Kidney glomerular epithelial cell (primary cell): ENCODE measurements around the gene KLF2.

Experiments
- DNase-seq: peaks from one replicate; lab custom pipeline; 2025; lab: John Stamatoyannopoulos, UW

KLF2 gene

DNA sequence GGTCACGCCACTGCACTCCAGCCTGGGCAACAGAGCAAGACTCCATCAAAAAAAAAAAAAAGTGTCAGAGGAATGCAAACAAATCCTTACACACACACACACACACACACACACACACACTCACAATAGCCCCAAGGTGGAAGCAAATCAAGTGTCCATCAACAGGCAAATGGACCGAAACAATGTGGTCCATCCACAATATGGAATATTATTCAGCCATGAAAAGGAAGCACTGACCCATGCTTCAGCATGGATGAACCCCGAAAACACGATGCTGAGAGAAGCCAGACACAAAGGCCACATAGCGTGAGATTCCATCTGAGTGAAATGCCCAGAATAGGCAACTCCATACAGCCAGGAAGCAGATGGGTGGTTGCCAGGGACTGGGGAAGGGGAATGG, 16.5 kb upstream of the KLF2 start:
- no peak for DNase-seq

DNA sequence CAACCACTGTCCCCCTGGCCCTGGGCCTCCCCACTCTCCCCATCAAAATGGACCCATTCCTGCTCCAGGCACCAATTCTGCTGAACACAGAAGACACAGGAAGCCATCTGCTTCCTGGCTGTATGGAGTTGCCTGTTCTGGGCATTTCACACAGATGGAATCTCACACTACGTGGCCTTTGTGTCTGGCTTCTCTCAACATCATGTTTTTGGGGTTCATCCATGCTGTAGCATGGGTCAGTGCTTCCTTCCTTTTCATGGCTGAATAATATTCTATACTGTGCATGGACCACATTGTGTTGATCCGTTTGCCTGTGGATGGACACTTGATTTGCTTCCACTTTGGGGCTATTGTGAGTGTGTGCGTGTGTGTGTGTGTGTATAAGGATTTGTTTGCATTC, 15.0 kb upstream of the KLF2 start:
- DNase-seq, result no peak

DNA sequence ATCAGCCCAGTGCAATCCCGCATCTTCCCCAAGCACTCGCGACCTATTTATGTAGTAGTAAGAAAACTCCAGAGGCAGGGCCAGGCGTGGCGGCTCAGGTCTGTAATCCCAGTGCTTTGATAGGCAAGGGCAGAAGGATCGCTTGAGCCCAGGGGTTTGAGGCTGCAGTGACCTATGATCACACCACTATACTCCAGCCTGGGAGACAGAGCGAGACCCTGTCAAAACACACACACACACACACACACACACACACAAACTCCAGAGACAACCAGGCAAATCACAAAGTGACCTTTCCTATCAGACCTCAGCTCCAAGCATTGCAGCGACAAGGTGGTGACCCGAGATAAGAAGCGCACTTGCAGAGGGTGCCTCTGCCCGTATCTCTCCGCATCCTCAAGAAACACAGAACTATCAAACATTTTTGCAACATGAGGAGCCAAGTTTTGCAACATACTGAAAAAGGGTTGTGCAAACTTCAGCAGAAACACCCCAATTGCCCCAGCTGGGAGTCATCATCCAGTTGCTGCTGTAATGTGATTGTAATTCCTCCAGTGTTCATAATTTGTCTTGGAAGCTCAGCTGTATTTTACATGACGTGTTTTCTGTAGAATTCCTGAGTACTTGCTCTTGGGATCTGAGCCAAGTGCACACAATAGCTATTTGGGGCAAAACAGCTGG, 8.7 kb upstream of the KLF2 start:
- DNase-seq, result peak; percentile 18

DNA sequence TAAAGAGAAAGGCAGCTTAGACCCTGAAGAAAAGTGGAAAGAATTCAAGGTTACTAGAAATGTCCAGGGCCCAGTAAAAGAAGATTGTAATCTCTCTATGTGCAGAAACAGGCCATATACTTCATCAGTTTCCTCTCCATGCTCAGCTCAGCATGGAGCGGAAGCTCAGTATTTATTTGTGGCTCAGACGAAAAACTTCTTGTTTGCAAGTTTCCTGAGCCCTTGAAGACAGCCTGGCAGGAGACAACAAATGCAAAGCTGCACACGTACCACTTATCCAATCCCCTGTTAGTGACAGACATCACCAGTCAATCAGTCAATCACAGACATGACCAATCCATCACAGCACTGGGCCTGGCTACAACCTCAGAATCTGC, 8.1 kb upstream of the KLF2 start:
- DNase-seq, result no peak

DNA sequence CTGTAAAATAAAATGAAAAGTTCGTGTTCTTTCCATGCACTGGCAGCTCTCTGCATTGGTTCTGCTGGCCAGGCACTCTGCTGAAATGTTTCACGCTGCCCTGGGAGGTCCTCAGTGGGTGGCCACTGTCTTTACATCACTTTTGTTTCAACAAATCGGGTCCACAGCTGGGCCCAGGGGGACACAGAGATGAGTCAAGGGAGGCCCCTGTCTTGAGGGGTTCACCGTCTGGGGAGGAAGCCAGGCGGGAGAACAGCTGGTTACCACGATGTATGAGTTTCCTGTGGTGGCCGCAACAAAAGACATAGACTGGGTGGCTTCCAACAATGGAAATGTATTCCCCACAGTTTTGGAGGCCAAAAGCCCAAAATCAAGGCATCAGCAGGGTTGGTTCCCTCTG, 5.1 kb upstream of the KLF2 start:
- no peak for DNase-seq

DNA sequence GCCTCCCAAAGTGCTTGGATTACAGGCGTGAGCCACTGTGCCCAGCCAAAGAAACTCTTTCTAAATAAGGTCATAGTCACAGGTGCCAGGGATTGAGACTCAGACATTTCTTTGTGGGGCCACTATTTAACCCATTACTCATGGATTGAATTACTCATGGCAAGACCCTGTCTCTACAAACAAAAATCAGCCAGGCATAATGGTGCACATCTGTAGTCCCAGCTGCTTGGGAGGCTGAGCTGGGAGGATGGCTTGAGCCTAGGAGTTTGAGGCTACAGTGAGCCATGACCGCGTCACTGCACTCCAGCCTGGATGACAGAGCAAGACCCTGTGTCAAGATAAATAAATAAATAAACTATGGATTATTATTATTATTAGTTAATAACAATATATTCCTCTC, 3.6 kb upstream of the KLF2 start:
- no peak for DNase-seq

DNA sequence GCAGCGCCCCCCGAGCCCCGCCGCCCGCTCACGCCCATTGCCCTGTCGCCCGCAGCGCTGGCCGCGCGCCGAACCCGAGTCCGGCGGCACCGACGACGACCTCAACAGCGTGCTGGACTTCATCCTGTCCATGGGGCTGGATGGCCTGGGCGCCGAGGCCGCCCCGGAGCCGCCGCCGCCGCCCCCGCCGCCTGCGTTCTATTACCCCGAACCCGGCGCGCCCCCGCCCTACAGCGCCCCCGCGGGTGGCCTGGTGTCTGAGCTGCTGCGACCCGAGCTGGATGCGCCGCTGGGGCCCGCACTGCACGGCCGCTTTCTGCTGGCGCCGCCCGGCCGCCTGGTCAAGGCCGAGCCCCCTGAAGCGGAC, 518 bp downstream of the KLF2 start:
- DNase-seq, result no peak

DNA sequence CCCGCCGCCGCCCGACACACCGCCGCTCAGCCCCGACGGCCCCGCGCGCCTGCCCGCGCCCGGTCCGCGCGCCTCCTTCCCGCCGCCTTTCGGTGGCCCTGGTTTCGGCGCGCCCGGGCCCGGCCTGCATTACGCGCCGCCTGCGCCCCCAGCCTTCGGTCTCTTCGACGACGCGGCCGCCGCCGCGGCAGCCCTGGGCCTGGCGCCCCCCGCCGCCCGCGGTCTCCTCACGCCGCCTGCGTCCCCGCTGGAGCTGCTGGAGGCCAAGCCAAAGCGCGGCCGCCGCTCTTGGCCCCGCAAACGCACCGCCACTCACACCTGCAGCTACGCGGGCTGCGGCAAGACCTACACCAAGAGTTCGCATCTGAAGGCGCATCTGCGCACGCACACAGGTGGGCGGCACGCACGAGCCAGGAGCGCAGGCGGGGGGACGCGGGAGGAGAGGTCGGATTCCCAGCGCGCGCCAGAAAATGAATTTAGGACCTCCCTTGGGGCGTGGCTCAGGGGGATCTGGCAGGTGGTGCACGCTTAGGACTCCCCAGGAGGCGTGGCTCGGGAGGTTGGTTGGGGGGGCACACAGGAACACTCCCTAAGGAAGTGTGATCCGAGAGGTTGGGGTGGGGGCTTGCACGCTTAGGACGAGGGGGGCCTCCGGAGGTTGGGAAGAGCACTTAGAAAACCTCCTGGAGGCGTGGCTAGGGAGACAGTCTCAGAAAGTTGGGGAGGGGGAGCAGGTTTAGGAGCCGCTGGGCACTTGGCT, 1.2 kb downstream of the KLF2 start:
- no peak for DNase-seq

DNA sequence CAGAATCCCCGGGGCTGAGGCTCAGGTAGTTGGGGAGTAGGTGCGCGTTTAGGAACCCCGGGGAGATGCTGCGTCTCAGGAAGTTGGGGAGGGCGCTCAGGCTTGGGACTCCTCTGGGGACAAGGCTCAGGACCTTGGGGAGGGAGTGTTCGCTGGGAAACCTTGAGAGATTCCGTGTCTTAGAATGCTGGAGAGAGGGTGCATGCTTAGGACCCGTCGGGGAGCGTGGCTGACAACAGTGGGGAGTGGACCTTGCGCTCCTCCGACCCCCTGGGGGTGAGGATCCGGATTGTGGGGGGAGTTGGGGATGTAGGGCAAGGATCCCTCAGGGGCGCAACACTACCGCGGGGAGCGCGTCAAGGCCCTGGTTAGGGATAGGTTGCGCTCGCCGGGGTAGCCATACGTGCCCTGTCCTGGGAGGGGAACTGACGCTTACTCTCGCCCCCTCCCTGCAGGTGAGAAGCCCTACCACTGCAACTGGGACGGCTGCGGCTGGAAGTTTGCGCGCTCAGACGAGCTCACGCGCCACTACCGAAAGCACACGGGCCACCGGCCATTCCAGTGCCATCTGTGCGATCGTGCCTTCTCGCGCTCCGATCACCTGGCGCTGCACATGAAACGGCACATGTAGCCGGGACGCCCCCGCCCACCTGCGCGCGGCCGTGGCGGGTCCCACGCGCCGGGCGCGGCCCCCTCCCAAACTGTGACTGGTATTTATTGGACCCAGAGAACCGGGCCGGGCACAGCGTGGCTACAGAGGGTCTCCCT, 2.0 kb downstream of the KLF2 start:
- DNase-seq, result no peak

DNA sequence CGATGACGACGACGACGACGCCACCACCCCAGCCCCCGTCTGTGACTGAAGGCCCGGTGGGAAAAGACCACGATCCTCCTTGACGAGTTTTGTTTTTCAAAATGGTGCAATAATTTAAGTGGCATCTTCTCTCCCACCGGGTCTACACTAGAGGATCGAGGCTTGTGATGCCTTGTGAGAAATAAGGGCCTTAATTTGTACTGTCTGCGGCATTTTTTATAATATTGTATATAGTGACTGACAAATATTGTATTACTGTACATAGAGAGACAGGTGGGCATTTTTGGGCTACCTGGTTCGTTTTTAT, 2.5 kb downstream of the KLF2 start:
- no peak for DNase-seq

DNA sequence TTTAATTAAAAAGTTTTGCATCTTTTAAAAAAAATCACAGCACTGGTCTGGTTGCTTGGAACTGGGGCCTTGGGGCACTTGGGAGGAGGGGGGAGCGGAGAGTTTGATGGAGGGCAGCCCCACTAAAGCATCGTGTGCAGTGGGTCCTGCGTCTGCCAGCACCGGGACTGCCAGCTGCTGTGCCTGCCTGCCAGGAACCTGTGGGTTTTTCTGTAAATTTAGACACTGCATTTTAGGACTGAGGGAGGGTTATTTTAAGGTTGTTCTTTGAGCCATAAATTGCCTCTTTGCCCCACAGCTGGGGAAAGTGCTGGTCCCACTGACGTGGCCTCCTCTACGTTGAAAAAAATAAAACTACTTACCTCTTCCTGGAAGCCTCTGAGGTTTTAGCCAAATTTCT, 2.9 kb downstream of the KLF2 start:
- DNase-seq, result no peak

DNA sequence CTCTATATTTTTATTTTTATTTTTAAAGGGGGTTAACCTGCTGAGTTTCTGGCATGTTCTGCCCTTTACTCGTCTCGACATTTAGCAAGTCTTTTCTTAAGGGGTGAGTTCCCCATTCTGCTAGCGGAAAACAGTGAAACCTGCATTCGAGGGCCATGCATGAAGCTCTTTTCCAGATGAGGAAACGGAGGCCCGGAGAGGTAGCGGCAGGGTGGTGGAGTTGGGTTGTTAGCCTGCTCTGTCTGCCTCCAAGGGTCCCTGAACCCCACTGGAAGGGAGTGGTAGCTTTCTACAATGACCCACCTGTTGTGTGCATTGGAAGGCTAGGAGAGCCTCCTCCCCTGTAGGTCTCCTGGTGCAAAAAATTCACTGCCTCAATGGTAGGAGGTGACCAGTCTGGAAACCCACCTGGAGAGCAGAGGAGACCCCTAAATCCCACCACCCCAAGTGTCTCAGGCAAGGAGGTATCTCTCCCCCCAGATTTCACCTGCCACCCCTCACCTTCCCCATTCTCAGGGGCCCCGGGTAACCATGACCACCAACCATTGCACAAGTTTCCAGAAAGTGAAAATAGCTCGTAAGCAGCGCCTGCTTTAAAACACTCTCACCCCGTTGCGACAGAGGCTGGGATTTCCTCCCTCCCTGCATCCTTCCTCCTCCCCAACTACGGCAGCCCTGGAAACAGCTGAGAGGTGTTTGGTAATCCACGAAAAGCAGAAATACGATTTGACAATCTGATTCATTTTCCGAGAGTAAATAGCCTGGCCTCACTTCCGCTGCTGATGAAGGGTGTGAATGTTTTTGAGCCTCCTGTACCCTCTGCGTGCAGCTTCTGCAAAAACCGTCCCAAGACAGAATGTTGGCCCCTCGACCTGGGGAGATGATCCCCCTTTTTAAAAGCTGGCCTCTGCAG, 3.5 kb downstream of the KLF2 start:
- DNase-seq, result no peak

DNA sequence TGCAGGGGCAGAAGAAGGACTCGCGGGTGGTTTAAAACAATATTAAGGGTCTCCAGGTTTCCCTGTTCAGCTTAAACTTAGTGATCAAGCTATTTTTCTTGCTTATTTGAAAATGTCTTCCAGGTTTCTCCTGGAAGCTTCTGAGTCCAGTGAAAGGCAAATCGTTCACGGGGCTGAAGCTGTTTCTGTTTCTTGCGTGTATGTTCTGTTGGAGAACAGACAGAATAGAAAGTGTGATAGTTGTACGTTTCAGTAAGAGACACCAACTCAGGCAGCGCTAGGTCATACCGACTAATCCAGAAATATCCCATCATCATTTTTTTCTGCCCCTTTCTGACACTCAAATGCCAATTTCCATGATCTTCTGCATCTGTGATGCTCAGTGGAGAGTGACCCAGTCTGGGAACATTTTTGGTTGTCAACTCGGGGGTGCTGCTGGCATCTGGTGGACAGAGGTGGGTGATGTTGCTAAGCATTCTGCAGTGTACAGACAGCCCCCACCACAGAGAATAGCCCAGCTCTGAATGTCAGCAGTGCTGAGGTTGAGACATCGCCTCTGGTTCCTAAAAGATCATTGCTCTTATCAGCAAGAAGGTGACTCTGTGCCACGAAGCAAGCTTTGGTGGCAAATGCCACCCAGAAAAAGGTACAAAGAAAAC, 4.3 kb downstream of the KLF2 start:
- no peak for DNase-seq

DNA sequence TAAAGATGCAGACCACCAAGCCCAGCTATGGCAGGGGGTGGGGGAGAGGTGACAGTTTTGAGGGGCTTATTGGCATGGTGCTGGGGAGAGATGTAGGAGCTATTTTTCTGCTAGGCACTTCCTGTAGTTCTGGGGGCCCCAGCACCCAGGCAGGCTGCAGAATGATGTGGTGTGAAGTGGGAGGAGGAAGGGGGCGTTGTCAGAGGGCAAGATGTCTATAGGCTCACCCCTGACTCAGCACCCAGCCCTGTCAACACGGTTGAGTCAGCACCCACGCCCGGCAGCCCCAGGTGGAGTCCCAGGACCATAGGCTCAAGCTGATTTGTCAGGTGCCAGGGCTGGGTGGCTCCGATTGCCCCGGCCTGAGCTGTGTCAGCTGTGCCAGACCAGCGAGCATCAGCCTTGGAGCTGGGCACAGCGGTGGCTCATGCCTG, 5.8 kb downstream of the KLF2 start:
- DNase-seq, result peak; percentile 82

DNA sequence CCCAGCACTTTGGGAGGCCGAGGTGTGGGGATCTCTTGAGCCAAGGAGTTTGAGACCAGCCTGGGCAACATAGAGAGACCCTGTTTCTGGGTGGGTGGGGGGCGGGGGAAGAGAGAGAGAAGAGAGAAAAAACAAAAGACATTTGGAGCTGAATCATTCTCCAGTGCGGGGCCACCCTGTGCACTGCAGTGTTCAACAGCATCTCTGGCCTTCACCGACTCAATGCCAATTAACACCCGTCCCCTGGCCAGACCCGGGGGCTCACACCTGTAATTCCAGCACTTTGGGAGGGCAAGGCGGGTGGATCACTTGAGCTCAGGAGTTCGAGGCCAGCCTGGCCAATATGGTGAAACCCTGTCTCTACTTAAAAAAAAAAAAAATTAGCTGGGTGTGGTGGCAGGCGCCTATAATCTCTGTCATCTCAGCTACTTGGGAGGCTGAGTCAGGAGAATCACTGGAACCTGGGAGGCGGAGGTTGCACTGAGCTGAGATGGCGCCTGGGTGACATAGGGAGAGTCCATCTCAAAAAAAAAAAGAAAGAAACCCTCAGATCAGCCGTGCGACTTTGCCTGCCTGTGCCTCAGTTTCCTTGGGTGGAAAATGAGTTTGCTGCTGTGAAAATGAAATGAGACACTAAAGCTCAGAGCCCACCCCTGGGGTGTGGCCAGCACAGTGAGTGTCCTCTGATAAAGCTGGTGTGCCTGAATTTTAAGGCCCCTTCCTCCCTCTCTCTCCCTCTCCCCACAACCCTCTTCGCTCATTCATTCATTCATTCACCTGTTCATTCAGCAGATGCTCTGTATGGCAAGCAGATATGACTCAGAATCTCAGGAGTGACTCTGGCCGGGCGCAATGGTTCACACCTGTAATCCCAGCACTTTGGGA, 6.4 kb downstream of the KLF2 start:
- no peak for DNase-seq

DNA sequence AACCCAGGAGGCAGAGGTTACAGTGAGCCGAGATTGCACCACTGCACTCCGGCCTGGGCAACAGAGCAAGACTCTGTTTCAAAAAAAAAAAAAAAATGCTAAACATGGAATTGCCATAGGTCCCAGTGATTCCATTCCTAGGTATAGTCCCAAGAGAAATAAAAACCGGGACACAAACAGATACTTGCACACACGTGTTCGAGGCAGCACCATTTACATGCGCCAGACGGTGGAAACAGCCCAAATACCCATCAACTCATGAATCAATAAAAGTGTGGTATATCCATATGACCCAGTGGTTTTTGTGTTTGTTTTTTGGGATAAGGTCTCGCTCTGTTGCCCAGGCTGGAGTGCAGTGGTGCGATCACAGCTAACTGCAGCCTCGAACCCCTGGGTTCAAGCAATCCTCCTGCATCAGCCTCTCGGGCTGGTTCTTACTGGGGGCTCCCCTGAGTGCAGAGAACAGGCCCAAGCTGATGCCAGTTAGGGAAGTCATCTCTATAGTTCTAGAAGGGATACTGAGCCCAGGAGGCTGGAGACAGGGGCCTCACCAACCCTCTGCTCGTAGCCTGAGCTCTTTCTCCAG, 8.5 kb downstream of the KLF2 start:
- DNase-seq, result no peak

DNA sequence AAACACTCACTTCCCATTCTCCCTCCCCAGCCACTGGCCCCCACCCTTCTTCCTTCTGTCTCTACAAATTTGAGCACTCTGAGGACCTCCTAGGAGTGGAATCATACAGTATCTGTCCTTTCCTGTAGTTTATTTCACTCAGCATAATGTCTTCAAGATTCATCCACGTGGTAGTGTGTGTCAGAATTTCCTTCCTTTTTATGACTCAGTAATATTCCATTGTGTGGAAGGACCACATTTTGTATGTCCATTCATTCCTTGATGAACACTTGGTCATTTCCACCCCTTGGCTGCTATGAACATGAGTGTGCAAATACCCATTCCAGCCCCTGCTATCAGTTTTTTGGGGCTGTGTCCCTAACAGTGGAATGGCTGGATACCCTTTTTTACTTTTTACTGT, 9.8 kb downstream of the KLF2 start:
- no peak for DNase-seq

DNA sequence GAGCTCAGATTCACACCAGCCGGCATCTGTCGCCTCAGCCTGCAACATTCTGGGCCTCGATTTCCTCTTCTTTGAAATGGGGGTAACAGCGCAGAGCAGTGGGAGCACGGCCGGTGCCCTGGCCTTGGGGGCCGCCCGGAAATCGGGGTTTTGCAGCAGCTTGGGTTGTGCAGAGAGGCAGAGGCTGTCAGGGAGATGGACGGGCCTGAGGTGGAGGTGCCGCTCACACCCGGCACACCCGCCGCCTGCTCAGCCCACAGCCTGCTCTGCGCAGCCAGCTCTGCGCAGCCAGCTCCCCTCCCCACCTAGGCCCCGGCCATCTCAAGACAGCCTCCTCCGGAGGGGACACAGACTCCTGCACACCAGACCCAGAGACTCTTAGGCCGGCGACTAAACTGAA, 10.6 kb downstream of the KLF2 start:
- DNase-seq, result no peak

DNA sequence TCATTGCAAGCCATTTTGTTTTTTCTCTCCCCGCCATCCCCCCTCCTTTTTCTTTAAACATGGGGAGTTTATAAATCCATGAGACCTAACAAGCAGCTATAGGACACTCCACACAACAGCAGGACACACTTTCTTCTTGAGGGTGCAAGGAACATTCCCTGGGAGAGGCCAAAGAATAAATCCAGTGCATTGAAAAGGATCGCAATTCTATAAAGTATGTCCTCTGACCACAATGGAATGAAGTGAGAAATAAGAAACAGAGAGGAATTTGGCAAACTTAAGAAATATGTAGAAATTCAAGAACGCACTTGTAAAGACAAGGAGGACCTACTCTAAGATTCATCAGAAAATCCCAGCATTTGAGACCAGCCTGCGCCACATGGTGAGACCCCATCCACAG, 11.9 kb downstream of the KLF2 start:
- no peak for DNase-seq

DNA sequence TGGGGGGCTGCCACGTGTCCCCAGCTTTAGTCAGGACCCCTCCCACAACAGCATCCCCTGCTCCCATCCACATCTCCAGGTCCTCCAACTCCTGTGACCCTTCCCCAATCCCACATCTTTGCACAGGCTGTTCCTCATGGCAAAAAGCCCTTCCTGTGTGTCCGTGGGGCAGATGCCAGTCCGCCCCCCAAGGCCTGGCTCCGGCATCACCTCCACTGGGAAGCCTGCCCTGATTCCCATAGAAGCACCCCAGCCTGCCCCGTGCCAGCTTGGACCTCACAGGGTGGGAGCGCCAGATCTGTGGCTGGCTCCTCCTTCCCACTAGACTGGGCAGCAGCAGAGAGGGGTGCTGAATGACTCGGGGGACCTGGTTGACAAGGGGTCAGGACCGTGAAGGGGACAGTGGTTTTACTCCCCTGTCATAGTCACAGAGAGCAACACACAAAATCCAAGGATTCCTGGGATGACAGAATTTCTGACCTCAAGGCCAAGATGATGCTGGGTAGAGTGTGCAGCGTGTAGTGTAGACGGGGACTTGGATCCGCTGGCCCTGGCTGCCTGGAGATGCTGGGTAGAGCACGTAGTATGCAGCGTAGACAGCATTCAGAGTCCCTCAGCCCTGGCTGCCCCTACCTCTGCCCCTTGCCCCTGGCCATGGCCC, 13.3 kb downstream of the KLF2 start:
- DNase-seq, result no peak
